GM12892 (cell line): ENCODE data around the gene SH3TC1.

Experiments used
- POLR2A ChIP-seq: IDR thresholded peaks from 2 replicates; pipeline ENCODE4 v1.6.1; 2011; ENCODE audit warnings: low read depth, low read length, control low read depth
- TAF1 ChIP-seq: IDR thresholded peaks from 2 replicates; pipeline ENCODE4 v1.6.1; 2011; ENCODE audit warnings: low read depth, mild to moderate bottlenecking, control low read depth, low read length, borderline replicate concordance

GRCh38 chr4:8217871-8218270 is 18.8 kb downstream of the SH3TC1 start:
- TF ChIP-seq POLR2A (no peak), TAF1 (no peak)
